Activated naive CD8-positive, alpha-beta T cell treated with anti-CD3 and anti-CD28 coated beads, Interleukin-2, amount 50 U/mL, for 16 hours (primary cell): ENCODE data around the gene ITCH.
"Not testable (repeated sequence)": the region's sequence is repeated elsewhere in the genome, so short reads cannot be mapped to it uniquely, and the experiment has no call there.

Source experiments
- DNase-seq: peaks from one replicate; pipeline ENCODE4 v3.0.0-alpha.2; 2020; ENCODE audit warnings: low read depth, low spot score

Gene ITCH

DNA sequence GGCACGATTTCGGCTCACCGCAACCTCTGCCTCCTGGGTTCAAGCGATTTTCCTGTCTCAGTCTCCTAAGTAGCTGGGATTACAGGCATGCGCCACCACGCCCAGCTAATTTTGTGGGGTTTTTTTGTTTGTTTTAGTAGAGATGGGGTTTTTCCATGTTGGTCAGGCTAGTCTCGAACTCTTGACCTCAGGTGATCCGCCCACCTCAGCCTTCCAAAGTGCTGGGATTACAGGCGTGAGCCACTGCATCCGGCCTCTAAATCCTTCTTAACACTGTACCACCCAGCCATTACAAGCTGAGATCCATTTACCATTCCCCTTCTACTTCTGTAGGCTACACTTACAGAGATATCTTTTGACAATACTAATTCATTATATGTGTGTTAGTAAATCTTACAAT lies 51.5 kb downstream of the ITCH start:
- DNase-seq = not testable (repeated sequence)

DNA sequence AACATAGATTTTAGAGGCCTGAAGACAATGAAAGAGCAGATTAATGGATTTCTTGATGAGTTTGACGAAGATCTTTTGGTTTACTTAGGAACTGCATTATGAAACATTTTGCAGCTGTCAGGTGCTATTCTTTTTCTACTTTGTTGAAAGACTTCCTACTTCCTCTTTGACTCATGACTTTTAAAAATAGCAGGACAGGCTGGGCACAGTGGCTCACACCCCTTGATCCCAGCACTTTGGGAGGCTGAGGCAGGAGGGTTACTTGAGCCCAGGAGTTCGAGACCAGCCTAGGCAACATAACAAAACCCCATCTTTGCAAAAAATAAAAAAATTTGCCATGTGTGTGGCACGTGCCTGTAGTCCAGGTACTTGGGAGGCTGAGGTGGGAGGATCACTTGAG lies 52.0 kb downstream of the ITCH start:
- no peak for DNase-seq

DNA sequence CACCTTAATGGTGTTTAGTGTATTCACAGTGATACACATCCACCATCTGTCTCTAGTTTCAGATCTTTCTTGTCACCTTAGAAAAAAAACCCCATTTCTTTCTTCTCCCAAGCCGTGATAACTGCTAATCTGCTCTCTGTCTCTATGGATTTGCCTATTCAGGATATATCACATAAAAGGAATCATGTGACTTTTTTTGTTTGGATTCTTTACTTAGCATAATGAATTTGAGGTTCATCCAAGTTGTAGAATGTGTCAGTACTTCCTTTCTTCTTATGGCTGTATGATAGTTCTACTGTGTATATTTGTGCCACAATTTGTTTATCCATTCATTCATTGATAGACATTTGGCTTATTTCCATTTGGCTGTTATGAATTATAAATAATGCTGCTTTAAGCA lies 57.1 kb downstream of the ITCH start:
- no peak for DNase-seq

DNA sequence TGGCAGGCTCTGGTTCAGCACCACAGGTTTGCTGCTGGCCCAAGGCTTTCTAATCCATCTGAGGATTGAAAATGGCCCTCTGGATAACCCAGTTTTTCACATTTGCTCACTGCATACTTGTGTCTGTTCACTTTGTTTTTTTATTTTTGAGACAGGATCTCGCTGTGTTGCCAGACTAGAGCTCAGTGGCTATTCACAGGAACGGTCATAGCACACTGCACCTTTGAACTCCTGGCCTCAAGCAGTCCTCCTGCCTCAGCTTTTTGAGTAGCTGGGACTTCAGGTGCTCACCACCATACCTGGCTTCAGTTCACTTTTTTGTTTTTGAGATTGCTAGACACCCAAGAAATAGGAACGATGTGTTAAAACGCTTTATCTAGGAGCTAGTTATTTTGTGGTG lies 57.9 kb downstream of the ITCH start:
- DNase-seq = no peak

DNA sequence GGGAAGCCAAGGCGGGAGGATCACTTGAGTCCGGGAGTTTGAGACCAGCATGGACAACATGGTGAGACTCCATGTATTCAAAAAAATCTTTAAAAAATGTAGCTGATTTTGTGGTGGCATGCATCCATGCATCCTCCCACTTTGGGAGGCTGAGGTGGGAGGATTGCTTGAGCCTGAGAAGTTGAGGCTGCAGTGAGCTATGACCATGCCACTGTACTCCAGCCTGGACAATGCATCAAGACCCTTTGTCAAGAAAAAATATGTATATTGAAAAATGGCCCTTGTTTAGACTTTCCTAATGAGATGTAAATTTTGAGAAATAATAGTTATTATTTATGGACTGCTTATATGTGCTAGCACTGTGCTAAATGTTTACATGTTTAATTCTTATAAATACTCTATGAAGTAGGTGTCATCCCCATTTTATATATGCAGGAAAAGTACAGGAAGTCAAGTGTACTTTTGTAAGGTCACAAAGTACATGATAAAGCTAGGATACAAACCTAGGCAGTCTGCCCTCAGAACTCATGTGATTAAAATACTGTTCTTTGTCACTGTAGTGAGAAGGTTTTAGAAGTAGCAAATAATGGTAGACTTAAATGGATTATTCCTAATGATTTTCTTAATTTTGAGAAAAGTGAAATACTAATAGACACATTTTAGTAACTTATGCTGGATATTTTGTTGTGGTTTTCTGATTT lies 58.8 kb downstream of the ITCH start:
- no peak for DNase-seq

DNA sequence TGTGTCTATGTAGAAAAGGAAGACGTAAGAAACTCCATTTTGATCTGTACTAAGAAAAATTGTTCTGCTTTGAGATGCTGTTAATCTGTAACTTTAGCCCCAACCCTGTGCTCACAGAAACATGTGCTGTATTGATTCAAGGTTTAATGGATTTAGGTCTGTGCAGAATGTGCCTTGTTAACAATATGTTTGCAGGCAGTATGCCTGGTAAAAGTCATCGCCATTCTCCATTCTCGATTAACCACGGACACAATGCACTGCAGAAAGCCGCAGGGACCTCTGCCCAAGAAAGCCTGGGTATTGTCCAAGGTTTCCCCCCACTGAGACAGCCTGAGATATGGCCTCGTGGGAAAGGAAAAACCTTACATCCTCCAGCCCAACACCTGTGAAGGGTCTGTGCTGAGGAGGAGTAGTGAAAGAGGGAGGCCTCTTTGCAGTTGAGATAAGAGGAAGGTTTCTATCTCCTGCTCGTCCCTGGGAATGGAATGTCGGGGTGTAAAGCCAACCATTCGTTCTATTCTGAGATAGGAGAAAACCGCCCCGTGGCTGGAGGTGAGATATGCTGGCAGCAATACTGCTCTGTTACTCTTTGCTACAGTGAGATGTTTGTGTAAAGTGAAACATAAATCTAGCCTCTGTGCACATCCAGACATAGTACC lies 62.1 kb downstream of the ITCH start:
- DNase-seq = not testable (repeated sequence)

DNA sequence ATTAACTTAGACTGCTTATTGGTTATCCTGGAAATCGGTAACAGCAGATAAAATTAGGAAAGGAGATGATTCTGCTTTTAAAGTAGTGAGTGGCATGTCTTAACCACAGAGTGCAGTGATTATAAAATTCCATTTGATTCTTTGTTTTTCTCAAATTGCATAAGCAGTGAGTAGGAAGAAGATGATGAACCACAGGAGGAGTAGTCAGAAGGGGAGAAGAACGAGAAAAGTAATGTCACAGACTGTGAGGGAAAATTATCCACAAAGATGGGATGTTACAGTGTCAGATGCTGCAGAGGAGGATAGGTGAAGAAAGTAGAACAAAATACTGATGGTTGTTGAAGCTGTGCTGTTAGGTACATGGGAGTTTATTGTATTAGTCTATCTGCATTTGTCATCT lies 63.0 kb downstream of the ITCH start:
- DNase-seq = no peak

DNA sequence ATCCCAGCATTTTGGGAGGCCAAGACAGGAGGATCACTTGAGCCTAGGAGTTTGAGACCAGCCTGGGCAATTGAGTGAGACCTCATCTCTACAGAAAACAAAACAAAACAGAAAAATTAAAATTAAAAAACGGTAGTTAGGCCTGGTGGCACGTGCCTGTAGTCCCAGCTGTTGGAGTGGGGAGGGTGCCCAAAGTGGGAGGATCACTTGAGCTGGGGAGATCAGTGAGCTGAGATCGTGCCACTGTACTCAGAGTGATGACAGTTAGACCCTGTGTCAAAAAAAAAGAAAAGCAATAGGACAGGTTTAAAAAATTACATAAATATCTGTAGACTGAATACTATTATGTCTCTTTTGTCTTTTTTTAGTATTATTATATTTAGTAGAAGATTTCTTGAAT lies 64.3 kb downstream of the ITCH start:
- DNase-seq = no peak

DNA sequence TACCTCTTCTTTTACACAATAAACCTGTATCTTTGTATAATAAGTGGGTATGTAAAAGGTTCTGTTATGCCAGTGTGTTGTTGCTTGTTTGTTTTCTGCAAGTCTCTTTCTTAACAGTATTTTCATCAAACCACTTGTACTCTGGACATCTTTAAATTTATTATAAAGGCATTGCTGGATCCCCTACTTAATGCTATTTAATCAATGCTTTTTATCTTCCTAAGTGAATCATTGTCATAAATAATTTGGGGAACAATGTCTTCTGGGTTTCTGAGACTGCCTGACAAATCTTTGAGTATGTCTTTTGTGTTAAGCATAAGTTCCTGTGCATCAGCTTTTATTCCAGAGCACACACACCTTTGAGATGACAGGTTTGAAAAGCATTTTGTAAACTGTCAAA lies 64.7 kb downstream of the ITCH start:
- no peak for DNase-seq

DNA sequence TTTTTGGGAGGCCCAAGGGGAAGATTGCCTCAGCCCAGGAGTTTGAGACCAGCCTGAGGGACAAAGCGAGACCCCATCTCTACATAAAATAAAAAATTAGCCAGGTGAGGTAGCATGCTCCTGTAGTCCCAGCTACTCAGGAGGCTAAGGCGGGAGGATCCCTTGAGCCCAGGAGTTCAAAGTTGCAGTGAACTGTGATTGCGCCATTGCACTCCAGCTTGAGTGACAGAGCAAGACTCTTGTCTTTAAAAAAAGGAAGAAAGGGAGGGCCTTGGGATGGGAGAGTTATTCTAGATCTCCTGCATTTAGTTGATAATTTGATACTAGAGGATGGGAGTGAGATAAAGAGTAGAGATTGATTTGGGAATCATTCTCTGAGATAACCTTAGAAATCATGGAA lies 68.1 kb downstream of the ITCH start:
- no peak for DNase-seq

DNA sequence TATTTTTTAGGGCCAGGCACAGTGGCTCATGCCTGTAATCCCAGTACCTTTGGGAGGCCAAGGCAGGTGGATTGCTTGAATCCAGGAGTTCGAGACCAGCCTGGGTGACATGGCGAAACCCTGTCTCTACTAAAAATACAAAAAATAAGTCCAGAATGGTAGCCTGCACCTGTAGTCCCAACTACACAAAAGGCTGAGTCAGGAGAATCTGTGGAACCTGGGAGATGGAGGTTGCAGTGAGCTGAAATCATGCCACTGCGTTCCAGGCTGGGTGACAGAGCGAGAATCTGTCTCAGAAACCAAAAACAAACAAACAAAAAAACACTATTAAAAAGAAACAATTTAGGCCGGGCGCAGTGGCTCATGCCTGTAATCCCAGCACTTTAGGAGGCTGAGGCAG lies 69.6 kb downstream of the ITCH start:
- DNase-seq = not testable (repeated sequence)

DNA sequence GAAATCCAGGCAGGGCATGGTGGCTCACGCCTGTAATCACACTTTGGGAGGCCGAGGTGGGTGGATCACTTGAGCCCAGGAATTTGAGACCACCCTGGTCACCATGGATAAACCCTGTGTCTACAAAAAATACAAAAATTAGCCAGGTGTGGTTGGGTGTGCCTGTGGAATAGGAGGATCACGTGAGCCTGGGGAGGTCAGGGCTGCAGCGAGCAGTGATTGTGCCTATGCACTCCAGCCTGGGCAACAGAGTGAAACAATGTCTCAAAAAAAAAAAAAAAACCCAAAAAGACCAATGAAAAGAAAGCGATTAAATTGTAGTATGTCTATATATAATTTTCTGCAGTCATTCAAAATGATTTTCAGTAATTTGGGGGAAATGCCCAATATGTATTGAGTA lies 70.3 kb downstream of the ITCH start:
- no peak for DNase-seq

DNA sequence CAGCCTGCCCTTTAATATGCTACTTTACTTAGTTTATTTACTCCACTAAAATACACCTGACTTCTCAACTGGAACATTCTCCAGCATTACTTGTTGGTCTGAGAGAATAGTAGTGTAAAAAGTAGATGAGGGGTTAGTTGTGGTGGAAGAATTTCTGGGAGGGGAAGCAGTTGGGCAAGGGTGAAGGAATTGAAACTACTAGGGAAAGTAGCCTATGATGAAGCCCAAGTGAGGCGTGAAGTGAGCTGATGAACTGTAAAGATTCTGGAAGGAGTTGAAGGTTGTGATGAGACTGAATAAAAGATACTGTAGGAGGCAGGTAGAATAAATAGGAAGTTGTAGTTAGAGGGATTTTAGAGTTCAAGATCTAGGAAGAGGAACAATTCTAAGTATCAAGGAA lies 72.5 kb downstream of the ITCH start:
- no peak for DNase-seq

DNA sequence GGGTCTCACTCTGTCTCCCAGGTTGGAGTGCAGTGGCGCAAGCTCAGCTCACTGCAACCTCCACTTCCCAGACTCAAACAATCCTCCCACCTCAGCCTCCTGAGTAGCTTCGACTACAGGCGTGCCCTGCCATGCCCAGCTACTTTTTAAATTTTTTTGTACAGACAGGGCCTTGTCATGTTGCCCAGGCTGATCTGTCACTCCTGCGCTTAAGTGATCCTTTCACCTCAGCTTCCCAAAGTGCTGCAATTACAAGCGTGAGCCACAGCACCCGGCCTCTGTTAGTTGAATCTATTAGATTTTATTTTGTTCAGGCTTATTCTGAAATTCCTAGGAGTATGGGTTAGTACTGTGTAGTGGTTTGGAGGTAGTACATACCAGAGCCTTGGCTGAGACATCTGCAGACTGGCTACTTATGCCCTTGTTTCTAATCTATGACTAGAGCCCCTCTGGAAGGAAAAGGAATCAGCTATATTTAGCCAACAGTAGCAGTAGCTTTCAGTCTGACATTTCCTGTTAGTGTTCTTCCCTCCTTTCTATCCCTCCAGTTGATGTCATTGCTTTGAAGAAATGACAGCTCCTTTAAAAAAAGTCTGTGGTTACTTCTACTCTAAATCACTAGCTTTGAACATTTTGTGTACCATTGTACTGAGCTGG lies 74.4 kb downstream of the ITCH start:
- no peak for DNase-seq

DNA sequence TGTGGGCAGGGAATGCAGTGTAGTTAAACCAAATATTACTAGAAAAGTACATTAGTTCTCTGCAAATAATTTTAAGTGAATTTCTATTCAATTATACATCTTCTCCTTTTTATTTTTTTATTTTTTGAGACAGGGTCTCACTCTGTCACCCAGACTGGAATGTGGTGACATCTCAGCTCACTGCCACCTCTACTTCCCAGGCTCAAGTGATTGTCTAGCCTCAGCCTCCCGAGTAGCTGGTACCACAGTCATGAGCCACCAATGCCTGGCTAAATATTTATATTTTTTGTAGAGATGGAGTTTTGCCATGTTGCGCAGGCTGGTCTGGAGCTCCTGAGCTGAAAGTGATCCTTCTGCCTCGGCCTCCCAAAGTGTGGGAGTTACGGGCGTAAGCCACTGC lies 76.1 kb downstream of the ITCH start:
- DNase-seq = no peak

DNA sequence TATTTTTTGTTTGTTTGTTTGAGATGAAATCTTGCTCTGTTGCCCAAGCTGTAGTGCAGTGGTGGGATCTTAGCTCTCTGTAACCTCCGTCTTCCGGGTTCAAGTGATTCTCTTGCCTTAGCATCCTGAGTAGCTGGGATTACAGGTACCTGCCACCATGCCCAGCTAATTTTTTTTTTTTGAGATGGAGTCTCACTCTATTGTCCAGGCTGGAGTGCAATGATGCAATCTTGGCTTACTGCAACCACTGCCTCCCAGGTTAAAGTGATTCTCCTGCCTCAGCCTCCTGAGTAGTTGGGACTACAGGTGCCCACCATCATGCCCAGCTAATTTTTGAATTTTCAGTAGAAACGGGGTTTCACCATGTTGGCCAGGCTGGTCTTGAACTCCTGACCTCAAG lies 78.3 kb downstream of the ITCH start:
- not testable (repeated sequence) for DNase-seq

DNA sequence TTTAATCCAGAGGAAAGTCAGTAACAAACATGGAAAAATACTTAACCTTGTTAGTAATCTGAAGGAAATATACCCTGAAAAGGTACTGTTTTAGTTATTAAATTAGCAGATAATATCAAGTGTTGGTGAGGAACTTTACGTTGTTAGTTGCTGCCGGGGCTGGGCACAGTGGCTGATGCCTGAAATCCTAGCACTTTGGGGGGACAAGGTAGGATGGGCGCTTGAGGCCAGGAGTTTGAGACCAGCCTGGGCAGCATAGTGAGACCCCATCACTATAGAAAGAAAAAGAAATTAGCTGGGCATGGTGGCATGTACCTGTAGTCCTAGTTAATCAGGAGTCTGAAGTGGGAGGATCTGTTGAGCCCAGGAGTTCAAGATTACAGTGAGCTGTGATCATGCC lies 80.5 kb downstream of the ITCH start:
- no peak for DNase-seq

DNA sequence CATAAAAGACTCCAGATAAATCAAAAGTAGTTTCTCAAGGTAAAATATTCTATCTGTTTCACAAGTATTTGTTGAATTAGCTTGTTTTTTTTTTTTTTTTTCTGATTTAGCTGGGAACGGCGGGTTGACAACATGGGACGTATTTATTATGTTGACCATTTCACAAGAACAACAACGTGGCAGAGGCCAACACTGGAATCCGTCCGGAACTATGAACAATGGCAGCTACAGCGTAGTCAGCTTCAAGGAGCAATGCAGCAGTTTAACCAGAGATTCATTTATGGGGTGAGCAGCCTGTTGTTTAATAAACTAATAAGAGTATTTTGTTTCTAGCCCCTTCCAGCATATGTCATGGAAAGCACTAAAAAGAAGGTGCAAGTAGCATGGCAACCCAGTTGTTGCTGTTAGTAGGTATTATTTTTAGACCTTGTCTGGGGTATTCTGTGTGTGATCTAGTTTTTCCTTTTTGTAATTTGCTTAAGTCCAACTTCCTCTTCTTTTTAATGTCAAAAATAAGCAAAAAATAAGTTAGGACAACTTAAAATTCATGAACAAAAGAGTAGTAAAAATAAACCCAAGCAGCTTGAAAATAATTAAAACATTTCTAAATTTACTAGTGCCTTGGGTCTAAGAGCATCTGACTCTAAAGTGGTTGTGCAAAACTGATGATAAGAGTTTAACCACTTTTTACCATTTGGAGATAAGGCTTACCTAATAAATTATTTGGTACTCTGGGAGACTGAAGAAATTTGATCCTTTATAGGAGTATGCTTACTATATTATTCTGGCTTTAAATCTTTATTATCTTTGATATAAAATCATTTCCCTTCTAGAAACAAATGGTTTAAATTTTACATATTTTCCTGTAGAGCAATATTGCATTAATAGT lies 82.3 kb downstream of the ITCH start:
- no peak for DNase-seq

DNA sequence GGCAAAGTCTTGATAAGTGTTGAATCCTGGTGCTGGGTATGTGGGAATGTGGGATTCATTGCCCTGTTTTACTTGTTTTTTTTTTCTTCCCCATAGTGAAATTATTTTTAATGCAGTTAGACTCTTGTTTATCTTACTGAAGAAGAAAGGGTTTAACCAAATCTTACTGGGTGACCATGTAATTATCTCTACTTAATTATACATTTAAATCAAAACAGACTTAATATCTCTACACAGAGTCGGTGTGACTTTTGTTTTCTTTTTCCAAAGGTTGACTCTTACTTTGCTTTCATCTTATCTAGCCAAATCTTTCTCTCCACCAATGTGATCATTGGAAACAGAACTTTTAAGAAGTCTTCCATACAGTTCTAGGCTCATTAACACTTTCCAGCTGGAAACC lies 85.4 kb downstream of the ITCH start:
- no peak for DNase-seq

DNA sequence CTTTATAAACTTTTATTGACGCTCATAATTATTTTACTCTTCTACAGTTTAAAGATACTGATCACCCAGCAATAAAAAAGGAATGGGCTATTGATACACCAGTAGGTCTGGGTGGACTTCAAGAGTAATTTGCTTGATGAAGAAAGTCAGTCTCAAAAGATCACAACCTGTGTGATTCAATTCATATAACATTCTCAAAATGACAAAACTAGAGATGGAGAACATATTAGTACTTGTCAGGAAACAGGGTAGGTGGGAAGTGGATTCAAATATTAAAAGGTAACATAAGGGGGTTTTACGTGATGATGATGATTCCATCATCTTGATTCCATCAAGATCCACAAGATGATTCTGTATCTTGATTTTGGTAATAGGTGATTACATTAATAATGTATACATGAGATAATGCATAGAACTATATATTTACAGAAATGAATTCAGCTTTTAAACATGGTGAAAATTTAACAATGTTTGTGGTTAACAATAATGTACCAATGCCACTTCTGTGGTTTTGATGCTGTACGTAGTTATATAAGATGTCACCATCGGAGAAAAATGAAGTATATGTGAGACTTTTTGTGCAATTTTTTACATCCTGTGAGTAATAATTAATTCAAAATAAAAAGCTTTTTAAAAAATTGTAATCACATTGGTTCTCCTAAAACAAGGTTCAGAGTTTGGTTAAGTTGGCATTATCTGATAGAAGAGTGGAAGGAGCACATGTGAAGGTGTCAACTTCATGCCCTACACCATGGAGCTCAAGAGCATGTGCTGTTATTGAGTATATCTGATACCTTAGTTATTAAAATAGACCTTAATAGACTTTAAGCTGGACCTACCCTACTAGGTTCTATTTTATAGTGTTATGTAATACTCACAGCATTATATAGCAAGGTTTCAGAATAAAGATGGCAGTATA lies 86.9 kb downstream of the ITCH start:
- DNase-seq = no peak
